ENCODE results near the gene RALGPS1. TPM values are rescaled to one million over a fixed set of nuclear protein-coding genes. Genes with fewer than 3 reads are reported as not detected.

Gene RALGPS1
- total and polyA plus RNA-seq, 2 of the 13 experiments (the other 11 are each of a cell fraction or from before 2014, with no cell fraction given) = 3.7 to 6.5 TPM

- intact Hi-C loops (cut with micrococcal nuclease; ENCODE audit: unreplicated experiment) (no loop called here), in situ Hi-C loops (cut with HindIII; ENCODE audit: extremely low pct_ligation_motif_present, low pct_unique_long_range_greater_than_20kb) (no loop called here)
- H3K4me2 ChIP-seq (ENCODE audit: low read depth, low read length) = no peak overlapping the region
- BruUV-seq (replicated peaks) = no TSS peak
- POLR2A ChIA-PET = no interaction called here
- no peak overlapping the region for H3K9ac ChIP-seq (ENCODE audit: insufficient read depth, low read depth, low read length)
- peaks cover 25% of the 10 kb centered on the region for H3K4me1 ChIP-seq (ENCODE audit: insufficient read depth, low read length)
- FAIRE-seq (no peak), DNase-seq (ENCODE audit: low spot score) (no peak), ATAC-seq (no peak)
- H3K27me3 ChIP-seq (ENCODE audit: control insufficient read depth in 1 of 2, insufficient read depth in 2 of 2, low read length in 2 of 2) = no peaks in the 10 kb centered on the region; a peak in 1 of 5 replicates
- CTCF ChIA-PET (ENCODE audit: low intra/inter-chr PET ratio, low total read pairs) = no interaction called here
- H3K27ac ChIP-seq (ENCODE audit: extremely low read length, insufficient read depth, low read length) = no peak overlapping the region
- H3K79me2 ChIP-seq (ENCODE audit: insufficient read depth, low read length) = no peaks in the 10 kb centered on the region
- no peak for TF ChIP-seq BRCA1 (CRISPR knock-in tag; IDR thresholded peaks at IDR 0.05)
- TF ChIP-seq ZNF44 (CRISPR knock-in tag; IDR thresholded peaks at IDR 0.05) = no peak
- no peak for TF ChIP-seq ZKSCAN5 (CRISPR knock-in tag; IDR thresholded peaks at IDR 0.05)
- no peak for TF ChIP-seq ZFP90 (CRISPR knock-in tag; IDR thresholded peaks at IDR 0.05; ENCODE audit: borderline replicate concordance)
- no peak for TF ChIP-seq FOXK1 (CRISPR knock-in tag; IDR thresholded peaks at IDR 0.05; ENCODE audit: borderline replicate concordance, low read depth)
- TF ChIP-seq NR3C1 (CRISPR knock-in tag; IDR thresholded peaks at IDR 0.05) = no peak
- TF ChIP-seq ZNF12 (CRISPR knock-in tag; IDR thresholded peaks at IDR 0.05) = no peak
- TF ChIP-seq DNMT3B (CRISPR knock-in tag; conservative IDR thresholded peaks at IDR 0.05) = no peak
- H4K20me1 ChIP-seq (ENCODE audit: insufficient read depth, low read length) = no peaks in the 10 kb centered on the region
- H3K9me3 ChIP-seq (ENCODE audit: low read length) = no peaks in the 10 kb centered on the region
- H3K4me3 ChIP-seq (replicated peaks in 1 of 3; ENCODE audit: insufficient read depth in 1 of 3, low read depth in 2 of 3, low read length in 3 of 3) = no peak overlapping the region
- H3K36me3 ChIP-seq (replicated peaks in 1 of 2; ENCODE audit: control insufficient read depth in 1 of 2, insufficient read depth in 2 of 2, low read length in 2 of 2) = no peaks in the 10 kb centered on the region
- 58% methylated on average over 7 of the region's 7 CpGs for WGBS (ENCODE audit: low lambda C conversion rate)
- no peak overlapping the region for H2AFZ ChIP-seq (ENCODE audit: low read length)
These were observed 209.5 kb downstream of the RALGPS1 start for GRCh38 chr9:127124111-127124531.

GRCh38 chr9:127124792-127125191, 210.2 kb downstream of the RALGPS1 start:
- intact Hi-C loops (cut with micrococcal nuclease; ENCODE audit: unreplicated experiment) = no loop called here
- ATAC-seq (no peak), FAIRE-seq (no peak), DNase-seq (ENCODE audit: low spot score) (no peak)
- TF ChIP-seq ZNF629 (CRISPR knock-in tag; conservative IDR thresholded peaks at IDR 0.05) = peak; percentile 54
- TF ChIP-seq, protein P1, sequence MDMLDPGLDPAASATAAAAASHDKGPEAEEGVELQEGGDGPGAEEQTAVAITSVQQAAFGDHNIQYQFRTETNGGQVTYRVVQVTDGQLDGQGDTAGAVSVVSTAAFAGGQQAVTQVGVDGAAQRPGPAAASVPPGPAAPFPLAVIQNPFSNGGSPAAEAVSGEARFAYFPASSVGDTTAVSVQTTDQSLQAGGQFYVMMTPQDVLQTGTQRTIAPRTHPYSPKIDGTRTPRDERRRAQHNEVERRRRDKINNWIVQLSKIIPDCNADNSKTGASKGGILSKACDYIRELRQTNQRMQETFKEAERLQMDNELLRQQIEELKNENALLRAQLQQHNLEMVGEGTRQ (IDR thresholded peaks at IDR 0.05; ENCODE audit: low read depth, low read length) = no peak
- TF ChIP-seq, protein P1 (CRISPR knock-in tag; IDR thresholded peaks at IDR 0.05; ENCODE audit: borderline replicate concordance) = no peak
- 74% methylated on average over 2 of the region's 2 CpGs for WGBS (ENCODE audit: low lambda C conversion rate)
- Histone ChIP-seq H3K27me3 (ENCODE audit: control insufficient read depth in 1 of 2, insufficient read depth in 2 of 2, low read length in 2 of 2) (no peaks in the 10 kb centered on the region; a peak in 1 of 5 replicates), H3K4me3 (replicated peaks in 1 of 3; ENCODE audit: insufficient read depth in 1 of 3, low read depth in 2 of 3, low read length in 3 of 3) (no peak overlapping the region), H3K4me1 (ENCODE audit: insufficient read depth, low read length) (peaks cover 31% of the 10 kb centered on the region), H3K27ac (ENCODE audit: extremely low read length, insufficient read depth, low read length) (no peak overlapping the region), H4K20me1 (ENCODE audit: insufficient read depth, low read length) (no peaks in the 10 kb centered on the region), H3K9me3 (ENCODE audit: low read length) (no peaks in the 10 kb centered on the region), H3K4me2 (ENCODE audit: low read depth, low read length) (no peak overlapping the region), H3K79me2 (ENCODE audit: insufficient read depth, low read length) (no peaks in the 10 kb centered on the region), H3K36me3 (replicated peaks in 1 of 2; ENCODE audit: control insufficient read depth in 1 of 2, insufficient read depth in 2 of 2, low read length in 2 of 2) (no peaks in the 10 kb centered on the region), H2AFZ (ENCODE audit: low read length) (no peak overlapping the region), H3K9ac (ENCODE audit: insufficient read depth, low read depth, low read length) (no peak overlapping the region)
- POLR2A ChIA-PET = no interaction called here
- CTCF ChIA-PET (ENCODE audit: low intra/inter-chr PET ratio, low total read pairs) = no interaction called here
- BruUV-seq (replicated peaks) = no TSS peak
- in situ Hi-C loops (cut with HindIII; ENCODE audit: extremely low pct_ligation_motif_present, low pct_unique_long_range_greater_than_20kb) = no loop called here

Data from HepG2 (cell line).